Endothelial cell of umbilical vein (primary cell): ENCODE data around the gene ARHGAP29. TPM values are rescaled to one million over a fixed set of nuclear protein-coding genes. Genes with fewer than 3 reads are reported as not detected.
A peak's percentile ranks its signal among the peaks of the same experiment; 100 is the strongest.

Experiments used
- BruUV-seq: library from RNA; stranded (reverse); fragments of 400-500 nt; replicated peaks from 2 replicates; lab custom pipeline; 2021; lab: Mats Ljungman, UMichigan
- CTCF ChIA-PET: fragments of 300-600, 350-600 bp; sonication (Branson Sonifier 250); formaldehyde crosslinking; loops from one replicate; lab custom pipeline; 2021; ENCODE audit warnings: antibody characterized with exemption, inconsistent platforms; lab: Charles Lee
- POLR2A ChIA-PET: fragments of 300-600, 350-600 bp; sonication (Branson Sonifier 250); formaldehyde crosslinking; loops from one replicate; lab custom pipeline; 2021; ENCODE audit warnings: antibody characterized with exemption, inconsistent platforms; lab: Charles Lee
- DNase-seq: peaks from one replicate; pipeline ENCODE4 v3.0.0-alpha.2; 2011; ENCODE audit warnings: low read depth, low spot score
- FAIRE-seq: peaks from 2 replicates; lab custom pipeline; 2011; peaks lifted over from hg19 to GRCh38; lab: Jason Lieb, UNC
- H2AFZ ChIP-seq: 2 replicates; pipeline ENCODE4 v1.6.0; 2012; ENCODE audit warnings: low read depth, low read length, control low read depth, inconsistent platforms
- H3K27ac ChIP-seq: 2 replicates; pipeline ENCODE4 v1.5.1; 2011; ENCODE audit warnings: low read depth, mild to moderate bottlenecking, control low read depth, low read length, moderate library complexity; ENCODE audit not compliant: insufficient read depth
- H3K27me3 ChIP-seq, 2 experiments: 2 replicates each; pipeline versions ENCODE4 v1.6.0 to v1.6.1; 2011; ENCODE audit warnings: low read length in 2 of 2, mixed read lengths in 1 of 2; ENCODE audit not compliant: control insufficient read depth in 2 of 2, insufficient read depth in 2 of 2
- H3K36me3 ChIP-seq, 2 experiments: 2 replicates in 1 of 2; 3 replicates in 1 of 2; pipeline ENCODE4 v1.5.1; 2011; ENCODE audit warnings: low read length in 2 of 2, mild to moderate bottlenecking in 1 of 2, moderate library complexity in 1 of 2; ENCODE audit not compliant: control insufficient read depth in 2 of 2, insufficient read depth in 2 of 2; ENCODE audit errors: extremely low read depth in 1 of 2
- H3K4me1 ChIP-seq: 3 replicates; pipeline ENCODE4 v1.5.1; 2011; ENCODE audit warnings: mild to moderate bottlenecking, low read length; ENCODE audit not compliant: control insufficient read depth, insufficient read depth; ENCODE audit errors: extremely low read depth
- H3K4me2 ChIP-seq: 2 replicates; pipeline ENCODE4 v1.6.1; 2011; ENCODE audit warnings: low read length, control low read depth, mixed read lengths; ENCODE audit not compliant: insufficient read depth
- H3K4me3 ChIP-seq, 3 experiments: fragments of 200-600 bp in 1 of 3; sonication (generic), shearing (Covaris generic) in 1 of 3; replicated peaks in 1 of 3; 2 replicates each; pipeline ENCODE4 v1.5.1; 2011 to 2016; ENCODE audit warnings: control low read depth in 3 of 3, low read length in 3 of 3, mild to moderate bottlenecking in 2 of 3, inconsistent platforms in 1 of 3, low read depth in 1 of 3, moderate library complexity in 1 of 3; ENCODE audit not compliant: insufficient read depth in 1 of 3
- H3K79me2 ChIP-seq: 2 replicates; pipeline ENCODE4 v1.6.0; 2012; ENCODE audit warnings: low read length, inconsistent platforms; ENCODE audit not compliant: control insufficient read depth, insufficient read depth
- H3K9ac ChIP-seq: replicated peaks from 2 replicates; pipeline ENCODE3; 2011; ENCODE audit warnings: low read length, control low read depth; ENCODE audit not compliant: insufficient read depth; ENCODE audit errors: extremely low read depth
- H3K9me1 ChIP-seq: replicated peaks from 3 replicates; pipeline ENCODE4 v1.6.0; 2011; ENCODE audit warnings: mild to moderate bottlenecking, low read length; ENCODE audit not compliant: control insufficient read depth, insufficient read depth; ENCODE audit errors: extremely low read depth
- H3K9me3 ChIP-seq: replicated peaks from 2 replicates; pipeline ENCODE4 v1.5.1; 2012; ENCODE audit warnings: low read length, inconsistent platforms; ENCODE audit not compliant: control insufficient read depth, insufficient read depth
- H4K20me1 ChIP-seq: replicated peaks from 2 replicates; pipeline ENCODE3; 2011; ENCODE audit warnings: mild to moderate bottlenecking, low read length; ENCODE audit not compliant: control insufficient read depth, insufficient read depth; ENCODE audit errors: extremely low read depth
- EZH2 ChIP-seq: IDR thresholded peaks from 2 replicates; pipeline ENCODE4 v1.6.1; 2012; ENCODE audit warnings: borderline replicate concordance, low read depth, mild to moderate bottlenecking, moderate library complexity, low read length, inconsistent platforms; ENCODE audit not compliant: severe bottlenecking
- JUN ChIP-seq: IDR thresholded peaks from 2 replicates; pipeline ENCODE4 v1.6.1; 2011; ENCODE audit warnings: borderline replicate concordance, low read depth; ENCODE audit not compliant: insufficient read length, insufficient read depth
- MAX ChIP-seq: IDR thresholded peaks from 2 replicates; pipeline ENCODE4 v1.6.1; 2011; ENCODE audit not compliant: insufficient read depth, insufficient read length
- MYC ChIP-seq: IDR thresholded peaks from one replicate; pipeline ENCODE4 v1.6.1; 2011; ENCODE audit warnings: mild to moderate bottlenecking, low read depth, low read length
- POLR2AphosphoS5 ChIP-seq: IDR thresholded peaks from 2 replicates; pipeline ENCODE4 v1.6.1; 2012; ENCODE audit warnings: low read depth, mild to moderate bottlenecking, control low read depth, low read length, moderate library complexity; ENCODE audit not compliant: insufficient read depth
- dilution Hi-C: fragments of 300-500 bp; cut with MboI; formaldehyde crosslinking; loops from one replicate; pipeline ENCODE4 v1.15.0; 2019; ENCODE audit warnings: low sequenced_read_pairs; ENCODE audit not compliant: extremely low pct_ligation_motif_present
- intact Hi-C: fragments of 100-400 bp; cut with micrococcal nuclease; formaldehyde crosslinking; loops from one replicate; pipeline ENCODE4 v1.10.0; 2022
- polyA plus RNA-seq, 4 experiments: library from polyadenylated mRNA; depleted of rRNA in 3 of 4; stranded (reverse) in 3 of 4; unstranded in 1 of 4; fragments of >200 nt; gene quantifications; 2 replicates each; pipeline versions ENCODE4 v1.2.1 to v1.2.3, GENCODE V29; 2011 to 2012; ENCODE audit warnings: missing spikeins in 1 of 4
- total RNA-seq: library from RNA; stranded (reverse); gene quantifications from 2 replicates; pipeline ENCODE4 v1.2.3, GENCODE V29; 2021
- TF ChIP-seq, protein P1 (sequence below), 2 donors: IDR thresholded peaks; 1 replicate in 1 of 2; 2 replicates in 1 of 2; pipeline ENCODE4 v1.5.1; 2011; ENCODE audit warnings: low read length in 2 of 2, mild to moderate bottlenecking in 2 of 2, moderate library complexity in 2 of 2, control low read depth in 1 of 2, inconsistent platforms in 1 of 2, low read depth in 1 of 2; ENCODE audit not compliant: insufficient read depth in 1 of 2; ENCODE audit errors: extremely low read depth in 1 of 2

Gene ARHGAP29
- total and polyA plus RNA-seq, 2 donors (not counting 3 experiments of a cell fraction or from before 2014, with no cell fraction given) = 56.3 to 199 TPM

DNA sequence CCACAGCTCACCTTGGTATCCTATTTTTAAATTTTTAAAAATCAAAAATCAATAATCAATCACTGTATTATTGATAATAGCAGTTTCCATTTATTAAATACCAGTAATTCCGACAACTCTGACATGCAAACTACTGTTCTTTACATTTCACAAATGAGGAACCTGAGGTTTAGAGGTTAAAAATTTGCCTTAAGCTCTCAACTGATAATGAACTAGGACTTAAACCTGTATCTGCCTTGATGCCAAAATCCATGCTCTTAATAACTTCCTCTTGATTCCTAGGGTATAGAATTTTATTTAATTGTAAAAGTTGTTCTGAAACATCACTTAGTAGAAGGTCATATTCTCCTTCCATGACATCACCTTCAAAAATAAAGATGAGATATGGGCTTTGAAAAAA is 5.6 kb downstream of the ARHGAP29 start:
- dilution Hi-C loops (no loop called here), intact Hi-C loops (loop anchor here (10.0 kb wide), 1 partner anchor 327 kb away; the partner anchor contains the start of gene GCLM)
- H3K36me3 ChIP-seq = peaks cover 0 to 4% of the 10 kb centered on the region in 2 experiments
- CTCF ChIA-PET = interaction anchor here (1.0 to 1.7 kb wide), 3 partner anchors 98 to 170 kb away, joined by 3 to 7 read pairs (median 6); no protein-coding TSS in a partner anchor
- H3K27me3 ChIP-seq = no peaks in the 10 kb centered on the region
- DNase-seq (no peak), FAIRE-seq (no peak)
- H3K9ac ChIP-seq = no peak overlapping the region
- BruUV-seq = no TSS peak
- peak overlapping the region; percentile 71 for H3K4me2 ChIP-seq
- no peaks in the 10 kb centered on the region for H3K9me3 ChIP-seq
- peaks cover 4% of the 10 kb centered on the region for H3K9me1 ChIP-seq
- POLR2A ChIA-PET = no interaction called here
- no peak overlapping the region for H3K27ac ChIP-seq
- H4K20me1 ChIP-seq = peaks cover 21% of the 10 kb centered on the region
- H3K79me2 ChIP-seq = peaks cover 100% of the 10 kb centered on the region
- H3K4me1 ChIP-seq = peaks cover 76% of the 10 kb centered on the region
- TF ChIP-seq MYC = no peak
- TF ChIP-seq POLR2AphosphoS5 = no peak
- TF ChIP-seq, protein P1, sequence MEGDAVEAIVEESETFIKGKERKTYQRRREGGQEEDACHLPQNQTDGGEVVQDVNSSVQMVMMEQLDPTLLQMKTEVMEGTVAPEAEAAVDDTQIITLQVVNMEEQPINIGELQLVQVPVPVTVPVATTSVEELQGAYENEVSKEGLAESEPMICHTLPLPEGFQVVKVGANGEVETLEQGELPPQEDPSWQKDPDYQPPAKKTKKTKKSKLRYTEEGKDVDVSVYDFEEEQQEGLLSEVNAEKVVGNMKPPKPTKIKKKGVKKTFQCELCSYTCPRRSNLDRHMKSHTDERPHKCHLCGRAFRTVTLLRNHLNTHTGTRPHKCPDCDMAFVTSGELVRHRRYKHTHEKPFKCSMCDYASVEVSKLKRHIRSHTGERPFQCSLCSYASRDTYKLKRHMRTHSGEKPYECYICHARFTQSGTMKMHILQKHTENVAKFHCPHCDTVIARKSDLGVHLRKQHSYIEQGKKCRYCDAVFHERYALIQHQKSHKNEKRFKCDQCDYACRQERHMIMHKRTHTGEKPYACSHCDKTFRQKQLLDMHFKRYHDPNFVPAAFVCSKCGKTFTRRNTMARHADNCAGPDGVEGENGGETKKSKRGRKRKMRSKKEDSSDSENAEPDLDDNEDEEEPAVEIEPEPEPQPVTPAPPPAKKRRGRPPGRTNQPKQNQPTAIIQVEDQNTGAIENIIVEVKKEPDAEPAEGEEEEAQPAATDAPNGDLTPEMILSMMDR (IDR thresholded peaks at IDR 0.05; ENCODE audit: extremely low read depth in 1 of 2, insufficient read depth in 1 of 2, low read depth in 1 of 2, low read length in 2 of 2) = no peak
- no peak for TF ChIP-seq EZH2
- no peak overlapping the region for H3K4me3 ChIP-seq
- no peak overlapping the region for H2AFZ ChIP-seq

- H3K9me3 ChIP-seq = no peaks in the 10 kb centered on the region
- peaks cover 4% of the 10 kb centered on the region for H3K9me1 ChIP-seq
- H2AFZ ChIP-seq = no peak overlapping the region
- no peaks in the 10 kb centered on the region for H3K27me3 ChIP-seq
- peak overlapping the region; percentile 5 for H3K27ac ChIP-seq
- no peak for TF ChIP-seq POLR2AphosphoS5
- TF ChIP-seq EZH2 = no peak
- no peak for TF ChIP-seq MAX
- no peak for TF ChIP-seq JUN
- peaks cover 100% of the 10 kb centered on the region for H3K79me2 ChIP-seq
- ChIA-PET POLR2A (no interaction called here), CTCF (interaction anchor here (1.0 to 1.5 kb wide), 3 partner anchors 23 to 186 kb away, joined by 3 to 8 read pairs (median 7); no protein-coding TSS in a partner anchor)
- peaks cover 0 to 9% of the 10 kb centered on the region in 2 experiments for H3K36me3 ChIP-seq
- H3K4me3 ChIP-seq = no peak overlapping the region
- H3K9ac ChIP-seq = no peak overlapping the region
- no peak for DNase-seq
- intact Hi-C loops = loop anchor here (10.0 kb wide), 1 partner anchor 326 kb away; the partner anchor contains the start of gene GCLM
- BruUV-seq = no TSS peak
- H4K20me1 ChIP-seq = peaks cover 21% of the 10 kb centered on the region
- no peak for FAIRE-seq
- H3K4me2 ChIP-seq = peak overlapping the region; percentile 71
- dilution Hi-C loops = no loop called here
- peaks cover 83% of the 10 kb centered on the region for H3K4me1 ChIP-seq
Observed at GRCh38 chr1:94230920-94231319, 6.5 kb downstream of the ARHGAP29 start.
